ENCODE measurements around the gene LSM11.
"Not testable (repeated sequence)": the region's sequence is repeated elsewhere in the genome, so short reads cannot be mapped to it uniquely, and the experiment has no call there.

LSM11 gene

DNA sequence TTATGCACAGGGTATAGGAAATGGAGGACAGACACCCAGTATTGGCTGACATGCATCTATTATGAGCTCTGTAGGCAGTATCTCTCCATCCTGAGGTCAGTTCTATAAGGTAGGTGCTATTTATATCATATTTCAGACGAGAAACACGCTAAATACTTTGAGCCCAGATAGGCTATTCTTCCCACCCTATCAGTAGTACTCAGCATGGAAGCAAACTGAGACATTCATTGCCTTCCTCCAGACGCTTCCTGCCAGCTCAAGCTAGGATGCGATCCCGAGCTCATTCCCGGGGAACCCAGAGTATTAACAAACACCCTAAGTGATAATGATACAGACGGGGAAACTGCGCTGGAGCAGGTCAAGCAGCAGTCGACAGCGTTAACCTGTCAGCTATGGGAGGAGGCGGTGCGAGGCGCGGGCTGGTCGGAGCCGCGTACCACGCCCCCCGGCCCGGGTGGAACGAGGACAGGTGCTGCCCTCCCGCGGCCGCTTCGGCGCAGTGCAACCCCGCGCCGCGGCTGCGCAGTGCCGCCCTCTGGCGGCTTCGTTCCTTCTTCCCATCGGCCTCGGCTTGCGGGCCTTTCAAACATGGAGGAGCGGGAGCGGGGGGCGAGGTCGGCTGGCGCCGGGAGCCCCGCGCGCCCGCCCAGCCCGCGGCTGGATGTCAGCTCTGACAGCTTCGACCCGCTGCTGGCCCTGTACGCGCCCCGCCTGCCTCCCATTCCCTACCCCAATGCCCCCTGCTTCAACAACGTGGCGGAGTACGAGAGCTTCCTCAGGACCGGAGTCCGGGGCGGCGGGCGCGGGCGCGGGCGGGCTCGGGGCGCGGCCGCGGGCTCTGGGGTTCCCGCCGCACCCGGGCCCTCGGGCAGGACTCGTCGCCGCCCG lies at the start of gene LSM11:
Gene LSM11 (plus strand): TSS at position 550 of the 888 bp plus-strand sequence. CDS start 39 bp downstream, at position 589.
- DNase-seq (ENCODE audit: low read depth): peak; percentile 77

DNA sequence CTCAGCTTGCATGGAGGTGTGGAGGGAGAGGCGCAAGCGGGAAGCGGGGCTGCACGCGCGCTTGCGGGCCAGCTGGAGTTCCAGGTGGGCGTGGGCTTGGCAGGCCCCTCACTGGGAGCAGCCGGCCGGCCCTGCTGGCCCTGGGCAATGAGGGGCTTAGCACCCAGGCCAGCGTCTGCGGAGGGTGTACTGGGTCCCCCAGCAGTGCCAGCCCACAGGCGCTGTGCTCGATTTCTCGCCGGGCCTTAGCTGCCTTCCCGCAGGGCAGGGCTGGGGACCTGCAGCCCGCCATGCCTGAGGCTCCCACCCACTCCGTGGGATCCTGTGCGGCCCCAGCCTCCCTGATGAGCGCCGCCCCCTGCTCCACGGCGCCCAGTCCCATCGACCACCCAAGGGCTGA lies 49.7 kb upstream of the LSM11 start:
- not testable (repeated sequence) for DNase-seq (ENCODE audit: low read depth)

DNA sequence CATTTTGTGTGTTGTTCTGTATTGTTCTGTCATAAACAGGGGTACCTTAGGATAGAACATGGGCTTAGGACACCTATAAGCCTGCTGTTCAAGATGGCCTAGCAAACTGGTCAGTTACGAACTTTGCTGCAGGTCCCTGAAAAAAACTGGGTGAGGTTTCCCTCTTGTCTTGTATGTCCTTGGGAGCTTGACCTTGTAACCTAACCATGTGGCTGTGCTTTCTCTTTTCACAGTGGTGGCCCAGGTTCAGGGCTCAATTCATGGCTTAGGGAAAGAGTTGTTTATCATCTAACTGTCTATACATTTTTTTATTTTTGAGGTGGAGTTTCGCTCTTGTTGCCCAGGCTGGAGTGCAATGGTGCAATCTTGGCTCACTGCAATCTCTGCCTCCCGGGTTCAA lies 47.4 kb upstream of the LSM11 start:
- not testable (repeated sequence) for DNase-seq (ENCODE audit: low read depth)

DNA sequence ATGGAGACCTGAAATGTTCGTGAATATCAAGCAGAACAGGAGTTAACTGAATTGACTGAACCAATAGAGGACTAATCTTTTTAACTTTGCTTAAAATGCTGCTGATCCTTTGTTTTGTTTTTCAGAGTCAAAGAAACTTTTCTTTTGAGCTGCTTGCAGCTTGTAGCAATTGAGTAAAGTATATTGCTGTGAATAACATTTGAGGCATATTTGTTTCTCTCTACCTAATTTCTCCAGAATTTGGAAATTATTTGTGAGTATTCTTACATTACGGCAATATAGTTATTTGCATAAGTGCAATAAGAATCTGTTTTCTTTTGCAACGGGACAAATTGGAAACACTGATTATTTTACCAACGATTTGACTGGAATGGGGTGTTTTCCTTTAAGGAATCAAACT lies 44.8 kb upstream of the LSM11 start:
- not testable (repeated sequence) for DNase-seq (ENCODE audit: low read depth)

DNA sequence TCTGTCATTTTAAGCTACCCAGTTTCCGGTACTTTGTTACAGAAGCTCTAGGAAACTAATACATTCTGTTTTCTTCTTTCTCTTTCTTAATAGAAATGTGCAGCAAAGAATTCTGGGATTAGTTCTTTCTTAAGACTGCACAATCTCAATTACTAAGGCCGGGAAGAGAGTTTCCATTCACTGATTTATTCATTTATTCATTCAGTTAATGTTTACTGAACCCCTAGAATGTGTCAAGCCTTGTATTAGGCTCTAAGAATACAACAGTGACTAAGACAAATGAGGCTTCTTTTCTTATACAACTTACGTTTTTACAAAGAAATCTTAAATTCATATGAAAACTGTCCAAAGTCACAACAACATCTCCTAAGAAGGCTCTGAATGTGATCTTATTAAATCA lies 39.8 kb upstream of the LSM11 start:
- DNase-seq (ENCODE audit: low read depth): no peak

DNA sequence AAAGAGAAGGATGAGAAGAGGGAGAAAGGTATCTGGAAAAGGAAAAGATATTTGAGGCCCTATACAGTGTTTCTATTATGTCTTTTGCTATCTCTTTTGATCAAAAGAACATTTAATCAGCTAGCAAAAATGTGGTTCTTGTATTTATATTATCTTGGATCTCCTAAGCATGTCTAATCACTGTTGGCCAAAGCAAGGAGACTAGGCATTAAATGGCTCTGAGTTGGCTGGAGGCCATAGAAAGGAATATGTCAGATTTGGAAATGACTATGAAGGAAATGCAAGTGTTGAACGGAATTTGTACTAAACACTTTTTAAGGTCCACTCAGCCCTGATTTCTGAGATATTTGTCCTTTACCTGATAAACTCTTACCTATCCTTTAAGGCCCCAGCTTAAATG lies 34.6 kb upstream of the LSM11 start:
- DNase-seq (ENCODE audit: low read depth): peak; percentile 70

DNA sequence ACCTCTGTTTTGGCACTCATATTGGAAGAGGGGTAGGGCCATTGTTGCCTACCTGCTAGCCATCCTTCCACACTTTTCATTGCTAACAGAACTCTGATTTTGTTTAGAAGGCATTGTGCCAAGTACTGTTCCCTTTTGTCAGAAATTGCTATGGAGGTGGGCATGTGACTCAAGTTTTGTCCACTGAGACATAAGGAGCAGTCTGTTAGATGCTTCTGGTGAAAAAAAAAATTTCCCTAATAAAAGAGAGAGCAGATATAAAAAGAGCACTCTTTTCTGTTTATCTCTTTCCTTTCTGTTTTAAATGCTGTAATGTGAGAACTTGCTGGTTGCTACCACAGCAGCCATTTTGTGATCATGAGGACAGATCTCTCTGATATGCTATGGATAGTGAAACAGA lies 34.2 kb upstream of the LSM11 start:
- no peak for DNase-seq (ENCODE audit: low read depth)

DNA sequence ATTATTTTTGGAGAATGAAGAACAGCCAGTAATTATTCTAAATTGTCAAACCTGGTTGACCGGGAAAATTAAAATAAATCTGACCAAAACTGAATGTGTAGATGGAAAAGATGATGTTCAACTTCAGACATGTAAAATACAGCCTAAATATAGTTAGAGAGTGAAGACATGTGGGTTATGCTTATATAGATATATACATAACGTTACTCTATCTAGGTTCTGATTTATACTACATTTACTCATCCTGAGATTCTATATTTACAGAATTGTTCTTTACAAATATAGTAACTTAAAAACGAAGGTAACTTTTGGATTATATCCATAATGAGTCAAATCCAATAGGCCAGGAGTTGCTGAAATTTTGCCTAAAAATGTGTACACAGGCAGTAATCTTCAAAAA lies 33.1 kb upstream of the LSM11 start:
- no peak for DNase-seq (ENCODE audit: low read depth)

DNA sequence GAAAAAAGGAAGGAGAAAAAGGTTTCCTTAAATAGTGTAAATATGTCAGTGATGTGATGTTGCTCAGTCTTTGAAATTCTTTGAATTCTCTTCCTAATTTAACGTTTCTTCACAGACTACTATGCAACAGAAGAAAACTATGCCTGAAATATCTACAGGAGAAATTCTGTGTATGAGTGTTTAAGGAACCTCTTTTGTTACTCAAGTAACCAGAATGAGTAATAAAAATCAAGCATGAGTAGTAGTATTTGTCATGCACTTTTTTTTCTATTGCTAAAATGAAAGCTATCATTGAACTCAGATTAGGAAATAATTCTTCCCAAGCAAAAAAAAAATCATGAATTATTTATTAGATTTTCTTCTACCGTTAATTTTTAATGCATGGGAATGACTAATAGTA lies 32.6 kb upstream of the LSM11 start:
- peak; percentile 89 for DNase-seq (ENCODE audit: low read depth)

DNA sequence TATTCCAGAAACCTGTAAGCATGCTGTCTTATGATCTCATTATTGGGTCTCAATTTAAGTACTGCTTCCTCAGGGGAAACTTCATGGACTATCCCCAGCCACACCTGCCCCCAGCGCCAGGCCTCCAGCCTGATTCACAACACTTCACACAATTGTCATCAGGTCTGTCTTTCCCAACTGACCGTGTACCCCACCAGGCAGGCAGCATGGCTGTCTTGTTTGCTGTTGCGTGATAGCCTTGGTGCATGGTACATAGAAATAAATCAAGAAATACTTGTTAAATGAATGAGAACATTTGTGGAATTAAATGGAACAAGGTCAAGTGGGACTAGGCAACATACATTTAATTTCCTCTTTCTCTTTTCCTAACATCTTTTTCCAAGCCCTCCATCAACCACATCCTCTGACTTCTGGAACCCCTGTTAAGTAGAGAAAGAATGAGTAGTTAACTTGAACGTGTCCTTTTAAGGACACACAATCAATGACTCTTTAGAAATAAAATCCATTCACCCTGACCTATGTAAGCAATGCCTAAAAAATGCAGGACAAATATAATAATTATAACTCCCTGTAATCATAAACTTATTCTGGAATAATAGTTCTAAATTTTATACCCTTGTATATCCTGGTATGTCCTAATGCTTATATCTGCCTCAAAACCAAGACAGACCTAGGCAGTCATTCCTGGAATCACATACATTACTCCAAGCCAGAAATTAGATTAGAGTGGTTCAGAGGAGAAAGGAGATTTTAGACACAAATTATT lies 29.5 kb upstream of the LSM11 start:
- no peak for DNase-seq (ENCODE audit: low read depth)

DNA sequence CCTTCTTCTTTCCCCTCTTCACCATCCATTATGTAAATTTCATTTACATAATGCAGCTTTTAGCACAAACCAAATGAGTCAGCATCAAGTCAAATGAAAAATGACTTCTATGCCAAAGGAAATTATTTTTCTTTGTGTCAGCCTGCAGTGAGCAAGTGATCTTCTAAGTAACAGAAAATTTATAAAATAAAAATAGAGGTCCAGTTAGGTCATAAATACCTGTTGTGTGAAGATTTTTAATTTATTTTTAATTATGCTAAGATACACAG lies 29.0 kb upstream of the LSM11 start:
- no peak for DNase-seq (ENCODE audit: low read depth)

DNA sequence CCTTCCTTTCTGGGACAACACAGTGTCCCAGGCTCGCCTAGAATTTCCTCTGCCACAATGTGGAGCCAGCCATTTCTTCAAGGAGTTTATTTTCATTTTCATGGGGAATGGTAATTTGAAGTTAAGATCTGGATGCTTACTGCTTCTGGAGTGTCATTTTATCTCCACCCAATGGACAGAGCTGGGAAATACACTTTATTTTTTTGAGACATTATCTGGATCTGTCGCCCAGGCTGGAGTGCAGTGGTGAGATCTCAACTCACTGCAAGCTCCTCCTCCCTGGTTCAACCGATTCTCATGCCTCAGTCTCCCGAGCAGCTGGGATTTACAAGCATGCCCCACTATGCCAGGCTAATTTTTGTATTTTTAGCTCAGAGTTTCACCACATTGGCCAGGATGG lies 25.0 kb upstream of the LSM11 start:
- peak; percentile 79 for DNase-seq (ENCODE audit: low read depth)

DNA sequence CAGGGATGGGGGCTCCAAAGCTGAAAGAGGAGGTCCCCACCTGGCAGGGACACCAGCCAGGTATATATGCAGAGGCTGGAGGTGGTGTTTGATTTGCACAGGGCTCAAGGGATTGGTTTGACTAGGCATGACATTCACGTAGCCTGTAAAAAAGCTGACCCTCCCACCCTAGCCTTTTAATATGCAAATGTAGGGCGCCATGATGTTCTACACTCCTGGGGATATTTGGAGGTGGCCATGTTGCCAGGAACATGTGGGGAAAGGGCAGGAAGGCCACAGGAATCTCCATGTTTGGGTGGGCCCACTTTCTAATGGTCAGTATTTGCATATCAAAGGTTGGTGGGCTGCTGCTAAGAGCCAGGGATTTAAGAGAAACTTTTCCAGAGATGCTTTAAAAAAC lies 24.3 kb upstream of the LSM11 start:
- no peak for DNase-seq (ENCODE audit: low read depth)

DNA sequence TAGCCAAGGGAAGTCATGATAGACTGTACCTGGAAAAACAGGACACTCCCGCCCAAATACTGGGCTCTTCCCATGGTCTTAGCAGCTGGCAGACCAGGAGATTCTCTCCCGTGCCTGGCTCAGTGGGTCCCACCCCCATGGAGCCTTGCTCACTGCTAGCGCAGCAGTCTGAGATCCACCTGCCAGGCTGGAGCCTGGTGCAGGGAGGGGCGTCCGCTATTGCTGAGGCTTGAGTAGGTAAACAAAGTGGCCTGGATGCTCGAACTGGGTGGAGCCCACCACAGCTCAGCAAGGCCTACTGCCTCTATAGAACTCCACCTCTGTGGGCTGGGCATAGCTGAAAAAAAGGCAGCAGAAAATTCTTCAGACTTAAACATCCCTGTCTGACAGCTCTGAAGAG lies 22.4 kb upstream of the LSM11 start:
- DNase-seq (ENCODE audit: low read depth): no peak

DNA sequence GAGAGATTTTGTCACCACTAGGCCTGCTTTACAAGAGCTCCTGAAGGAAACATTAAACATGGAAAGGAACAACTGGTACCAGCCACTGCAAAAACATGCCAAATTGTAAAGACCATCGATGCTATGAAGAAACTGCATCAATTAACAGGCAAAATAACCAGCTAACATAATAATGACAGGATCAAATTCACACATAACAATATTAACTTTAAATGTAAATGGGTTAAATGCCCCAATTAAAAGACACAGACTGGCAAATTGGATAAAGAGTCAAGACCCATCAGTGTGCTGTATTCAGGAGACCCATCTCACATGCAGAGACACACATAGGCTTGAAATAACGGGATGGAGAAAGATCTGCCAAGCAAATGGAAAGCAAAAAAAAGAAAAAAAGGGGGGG lies 20.6 kb upstream of the LSM11 start:
- DNase-seq (ENCODE audit: low read depth): not testable (repeated sequence)

DNA sequence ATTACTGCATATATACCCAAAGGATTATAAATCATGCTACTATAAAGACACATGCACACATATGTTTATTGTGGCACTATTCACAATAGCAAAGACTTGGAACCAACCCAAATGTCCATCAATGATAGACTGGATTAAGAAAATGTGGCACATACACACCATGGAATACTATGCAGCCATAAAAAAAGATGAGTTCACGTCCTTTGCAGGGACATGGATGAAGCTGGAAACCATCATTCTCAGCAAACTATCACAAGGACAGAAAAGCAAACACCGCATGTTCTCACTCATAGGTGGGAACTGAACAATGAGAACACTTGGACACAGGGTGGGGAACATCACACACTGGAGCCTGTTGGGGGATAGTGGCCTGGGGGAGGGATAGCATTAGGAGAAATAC lies 16.9 kb upstream of the LSM11 start:
- DNase-seq (ENCODE audit: low read depth): not testable (repeated sequence)

DNA sequence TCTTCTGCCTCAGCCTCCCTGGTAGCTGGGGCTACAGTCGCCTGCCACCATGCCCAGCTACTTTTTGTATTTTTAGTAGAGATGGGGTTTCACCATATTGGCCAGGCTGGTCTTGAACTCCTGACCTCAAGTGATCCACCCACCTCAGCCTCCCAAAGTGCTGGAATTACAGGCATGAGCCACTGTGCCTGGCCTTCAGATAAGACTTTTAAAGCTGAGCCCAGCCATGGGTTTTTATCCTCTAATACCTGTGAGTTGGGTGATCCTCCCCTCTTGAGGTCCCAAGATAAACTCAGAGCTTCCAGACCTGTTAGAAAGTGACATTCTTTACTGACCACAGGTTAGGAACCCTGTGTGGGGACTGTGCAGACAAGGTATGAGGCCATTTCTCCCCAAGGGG lies 15.7 kb upstream of the LSM11 start:
- not testable (repeated sequence) for DNase-seq (ENCODE audit: low read depth)

DNA sequence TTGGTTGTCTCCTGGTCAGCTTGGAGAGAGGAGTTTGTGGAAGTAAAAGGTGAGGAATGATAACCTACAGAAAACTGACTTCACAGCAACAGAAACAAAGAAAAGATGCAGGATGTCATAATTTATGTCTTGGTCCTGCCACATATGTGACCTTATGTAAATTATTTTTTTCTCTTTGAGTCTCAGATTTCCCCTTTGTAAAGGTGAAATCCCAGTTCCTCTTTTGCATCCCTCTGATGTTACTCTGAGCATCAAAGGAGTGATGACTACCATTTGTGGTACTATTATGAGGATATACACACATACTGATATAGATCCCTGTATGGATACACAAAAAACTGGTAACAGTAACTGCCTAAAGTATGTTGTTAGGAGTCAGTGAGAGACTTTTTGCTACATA lies 13.7 kb upstream of the LSM11 start:
- DNase-seq (ENCODE audit: low read depth): no peak

DNA sequence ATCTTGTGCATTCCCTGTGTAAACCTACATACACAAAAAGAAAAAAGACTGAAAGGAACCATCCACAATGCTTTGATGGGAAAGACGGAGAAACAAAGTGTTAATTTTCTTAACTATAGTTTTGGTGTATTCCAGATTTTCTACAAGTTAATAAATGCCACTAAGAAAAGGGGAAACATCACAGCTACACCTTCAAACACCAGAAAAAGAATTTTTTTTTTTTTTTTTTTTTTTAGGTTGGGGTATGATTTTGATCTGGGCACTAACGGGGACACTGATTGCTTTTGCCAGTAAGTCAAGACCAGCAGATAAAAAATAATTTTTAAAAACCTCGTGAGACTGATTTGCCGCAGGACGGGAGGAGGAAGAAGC lies 12.6 kb upstream of the LSM11 start:
- DNase-seq (ENCODE audit: low read depth): no peak

DNA sequence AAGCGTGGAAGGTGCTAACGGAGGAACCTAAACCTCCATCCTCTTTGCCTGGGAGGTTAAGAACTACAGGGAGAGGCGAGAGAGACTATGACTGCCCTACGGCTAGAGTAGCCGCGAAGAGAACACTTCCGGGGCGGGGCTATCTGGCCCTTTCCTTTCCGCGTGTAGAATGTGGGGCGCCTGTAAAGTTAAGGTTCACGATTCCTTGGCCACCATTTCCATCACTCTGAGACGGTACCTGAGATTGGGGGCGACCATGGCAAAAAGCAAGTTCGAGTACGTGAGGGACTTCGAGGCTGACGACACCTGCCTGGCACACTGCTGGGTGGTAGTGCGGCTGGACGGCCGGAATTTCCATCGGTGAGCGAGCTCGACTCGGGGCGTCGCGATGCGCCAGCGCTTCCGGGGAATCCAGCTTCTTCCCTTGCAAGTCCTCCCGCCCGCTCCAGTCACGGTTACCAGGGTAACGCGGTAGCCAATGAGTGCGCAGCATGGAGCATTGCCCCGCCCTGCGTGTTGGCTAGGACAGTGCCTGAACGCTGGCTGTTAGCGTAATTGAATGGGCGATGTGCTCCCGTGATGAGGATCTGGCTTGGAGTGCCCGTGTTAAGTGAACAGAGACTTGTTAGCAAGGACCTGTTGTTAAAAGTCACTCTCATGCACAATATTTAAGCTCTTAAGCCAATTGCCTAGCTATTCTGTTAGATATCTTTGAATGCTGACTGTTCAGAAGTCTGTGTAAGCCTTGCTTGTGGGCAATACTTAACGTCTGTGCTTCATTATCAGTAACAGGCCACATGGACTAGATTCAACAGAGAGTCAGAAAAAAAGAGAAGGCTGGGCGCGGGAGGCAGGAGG lies 12.0 kb upstream of the LSM11 start, which contains the start of gene THG1L:
Gene THG1L (plus strand): TSS at position 149 of the 858 bp plus-strand sequence. CDS start 21 bp downstream, at position 170.
- peak; percentile 99 for DNase-seq (ENCODE audit: low read depth)

DNA sequence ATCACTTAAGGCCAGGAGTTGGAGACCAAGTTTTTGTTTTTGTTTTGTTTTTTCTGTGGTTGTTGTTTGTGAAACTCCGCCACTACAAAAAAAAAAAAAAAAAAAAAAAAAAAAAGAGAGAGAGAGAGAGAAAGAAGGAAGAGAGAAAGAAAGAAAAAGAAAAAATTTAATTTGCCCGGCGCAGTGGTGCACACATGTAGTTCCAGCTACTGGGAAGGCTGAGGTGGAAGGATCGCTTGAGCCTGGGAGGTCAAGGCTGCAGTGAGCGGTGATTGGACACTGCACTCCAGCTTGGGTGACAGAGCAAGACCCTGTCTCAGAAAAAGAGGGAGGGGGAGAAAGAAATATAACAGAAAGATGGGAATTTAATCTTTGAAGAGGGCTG lies 11.4 kb upstream of the LSM11 start:
- DNase-seq (ENCODE audit: low read depth): no peak

DNA sequence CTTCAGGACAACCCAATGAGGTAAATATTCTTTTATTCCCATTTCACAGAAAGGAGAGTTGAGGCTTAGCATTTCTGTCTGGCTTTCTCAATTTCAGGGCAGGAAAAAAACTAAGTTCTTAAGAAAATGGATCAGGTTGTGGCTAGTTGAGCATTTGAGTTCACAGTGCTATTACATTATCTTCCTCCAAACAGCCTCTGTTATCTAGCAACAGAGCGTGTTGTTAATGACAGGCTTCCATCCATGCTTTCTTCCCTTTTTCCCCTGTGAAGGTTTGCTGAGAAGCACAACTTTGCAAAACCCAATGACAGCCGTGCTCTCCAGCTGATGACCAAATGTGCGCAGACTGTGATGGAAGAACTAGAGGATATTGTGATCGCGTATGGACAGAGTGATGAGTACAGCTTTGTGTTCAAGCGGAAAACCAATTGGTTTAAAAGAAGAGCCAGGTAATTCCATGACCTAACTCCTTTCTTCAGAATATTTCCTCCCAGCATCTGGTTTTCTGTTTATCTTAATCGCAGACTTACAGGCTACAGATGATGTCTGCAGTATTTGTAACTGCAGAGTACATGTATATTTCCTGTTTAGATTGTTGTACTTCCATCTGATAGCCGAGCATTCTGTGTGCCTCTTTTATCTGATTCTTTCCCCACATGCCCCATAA lies 10.8 kb upstream of the LSM11 start:
- no peak for DNase-seq (ENCODE audit: low read depth)

Data from iris pigment epithelial cell (primary cell).